ENCODE results near the gene LPGAT1. TPM values are rescaled to one million over a fixed set of nuclear protein-coding genes. Genes with fewer than 3 reads are reported as not detected.

The LPGAT1 gene
- total RNA-seq, 1 experiment from 2014 or later = 46.0 TPM

DNA sequence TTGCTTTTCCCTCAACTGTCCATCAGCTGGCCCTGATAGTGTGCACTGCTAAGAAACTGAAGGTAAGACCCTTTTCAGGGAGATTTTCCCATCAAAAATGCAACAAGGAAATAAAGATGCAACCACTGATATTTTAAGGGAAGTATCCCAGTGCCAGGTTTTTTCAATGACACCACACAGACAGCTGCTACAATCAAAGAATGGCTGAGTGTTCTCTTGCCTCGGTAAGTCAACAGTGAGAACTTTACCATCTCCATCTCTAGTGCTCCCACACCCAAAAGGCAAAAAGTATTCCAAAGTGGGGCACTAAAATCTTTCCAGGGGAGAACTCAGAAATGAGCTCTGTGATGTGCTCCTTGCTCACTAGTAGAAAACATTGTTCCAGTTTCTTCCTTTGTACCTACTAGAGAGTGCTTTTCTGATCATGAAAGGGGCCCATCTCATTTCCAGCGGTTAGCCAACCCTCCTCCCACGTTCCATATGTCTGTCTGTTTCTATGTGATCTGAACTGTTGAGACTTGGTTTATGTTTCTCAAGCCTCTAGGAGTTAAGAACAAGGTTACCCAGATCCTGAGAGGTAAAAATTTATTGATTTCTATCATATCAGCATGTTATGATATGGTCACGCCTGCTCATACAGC is 87.6 kb downstream of the LPGAT1 start:
- BruUV-seq (replicated peaks) = no TSS peak
- no peak overlapping the region for H3K27ac ChIP-seq
- POLR2A ChIA-PET (ENCODE audit: unreplicated experiment) = no interaction called here

GRCh38 chr1:211742272-211742671 is 88.3 kb downstream of the LPGAT1 start:
- intact Hi-C loops (cut with micrococcal nuclease; ENCODE audit: unreplicated experiment) = no loop called here
- Histone ChIP-seq H3K4me1 (replicated peaks; ENCODE audit: insufficient read depth) (peaks cover 14% of the 10 kb centered on the region; the same call in 1 of the 2 replicates), H3F3A (ENCODE audit: insufficient read depth, low read depth) (no peaks in the 10 kb centered on the region), H3K4me3 (no peak overlapping the region), H3K36me3 (ENCODE audit: low read depth) (no peaks in the 10 kb centered on the region), H4K20me1 (ENCODE audit: insufficient read depth) (no peaks in the 10 kb centered on the region), H3K27me3 (ENCODE audit: insufficient read depth, low read depth) (no peaks in the 10 kb centered on the region), H3K9me2 (ENCODE audit: insufficient read depth) (no peaks in the 10 kb centered on the region), H3K27ac (no peak overlapping the region), H3K9me3 (ENCODE audit: insufficient read depth, low read depth) (no peaks in the 10 kb centered on the region), H2AFZ (no peak overlapping the region), H3K4me2 (no peak overlapping the region), H3K79me2 (ENCODE audit: low read depth) (no peaks in the 10 kb centered on the region)
- no TSS peak for BruUV-seq (replicated peaks)
- TF ChIP-seq CTCF (conservative IDR thresholded peaks at IDR 0.05) (no peak), EZH2 (IDR thresholded peaks at IDR 0.05; ENCODE audit: low read depth) (no peak)
- CTCF ChIA-PET = interaction anchor here (0.5 to 1.2 kb wide), 2 partner anchors 202 to 1019 kb away, joined by 3 to 5 read pairs; no protein-coding TSS in a partner anchor
- POLR2A ChIA-PET (ENCODE audit: unreplicated experiment) = no interaction called here
- no peak for DNase-seq

More for the DNA sequence above, 87.6 kb downstream of the LPGAT1 start:
- Histone ChIP-seq H3K9me2 (ENCODE audit: insufficient read depth) (no peaks in the 10 kb centered on the region), H3F3A (ENCODE audit: insufficient read depth, low read depth) (no peaks in the 10 kb centered on the region), H2AFZ (no peak overlapping the region), H3K27me3 (ENCODE audit: insufficient read depth, low read depth) (no peaks in the 10 kb centered on the region), H3K36me3 (ENCODE audit: low read depth) (no peaks in the 10 kb centered on the region), H3K4me3 (no peak overlapping the region), H3K9me3 (ENCODE audit: insufficient read depth, low read depth) (no peaks in the 10 kb centered on the region), H3K79me2 (ENCODE audit: low read depth) (no peaks in the 10 kb centered on the region), H4K20me1 (ENCODE audit: insufficient read depth) (no peaks in the 10 kb centered on the region), H3K4me2 (no peak overlapping the region), H3K4me1 (replicated peaks; ENCODE audit: insufficient read depth) (peaks cover 14% of the 10 kb centered on the region; the same call in 1 of the 2 replicates)
- CTCF ChIA-PET = interaction anchor here (1.2 kb wide), 1 partner anchor 202 kb away, joined by 3 read pairs; no protein-coding TSS in a partner anchor
- no peak for DNase-seq
- intact Hi-C loops (cut with micrococcal nuclease; ENCODE audit: unreplicated experiment) = no loop called here
- no peak for TF ChIP-seq CTCF (conservative IDR thresholded peaks at IDR 0.05)
- no peak for TF ChIP-seq EZH2 (IDR thresholded peaks at IDR 0.05; ENCODE audit: low read depth)

GRCh38 chr1:211741788-211742187 is 88.8 kb downstream of the LPGAT1 start:
- POLR2A ChIA-PET (ENCODE audit: unreplicated experiment) = no interaction called here

More at GRCh38 chr1:211741788-211742187, 88.8 kb downstream of the LPGAT1 start:
- no peak overlapping the region for H3K4me2 ChIP-seq
- no peak for TF ChIP-seq EZH2 (IDR thresholded peaks at IDR 0.05; ENCODE audit: low read depth)
- no peak for TF ChIP-seq CTCF (conservative IDR thresholded peaks at IDR 0.05)
- no peaks in the 10 kb centered on the region for H3K27me3 ChIP-seq (ENCODE audit: insufficient read depth, low read depth)
- H4K20me1 ChIP-seq (ENCODE audit: insufficient read depth) = no peaks in the 10 kb centered on the region
- H3K9me3 ChIP-seq (ENCODE audit: insufficient read depth, low read depth) = no peaks in the 10 kb centered on the region
- peaks cover 15% of the 10 kb centered on the region for H3K4me1 ChIP-seq (replicated peaks; ENCODE audit: insufficient read depth)
- H3K4me3 ChIP-seq = no peak overlapping the region
- peak in 1 of 2 experiments; percentile 75 for DNase-seq
- no peak overlapping the region for H2AFZ ChIP-seq
- CTCF ChIA-PET = interaction anchor here (0.5 to 1.2 kb wide), 3 partner anchors 203 to 1020 kb away, joined by 3 to 5 read pairs (median 4); no protein-coding TSS in a partner anchor
- intact Hi-C loops (cut with micrococcal nuclease; ENCODE audit: unreplicated experiment) = no loop called here
- H3K9me2 ChIP-seq (ENCODE audit: insufficient read depth) = no peaks in the 10 kb centered on the region
- no TSS peak for BruUV-seq (replicated peaks)
- no peaks in the 10 kb centered on the region for H3F3A ChIP-seq (ENCODE audit: insufficient read depth, low read depth)
- H3K36me3 ChIP-seq (ENCODE audit: low read depth) = no peaks in the 10 kb centered on the region
- H3K27ac ChIP-seq = no peak overlapping the region
- H3K79me2 ChIP-seq (ENCODE audit: low read depth) = no peaks in the 10 kb centered on the region

All from PC-9 (cell line).